ENCODE results near the gene THBS3. TPM values are rescaled to one million over a fixed set of nuclear protein-coding genes. Genes with fewer than 3 reads are reported as not detected.
"Not testable (repeated sequence)": the region's sequence is repeated elsewhere in the genome, so short reads cannot be mapped to it uniquely, and the experiment has no call there.

THBS3 gene
- total and polyA plus RNA-seq, 9 of the 15 experiments (the other 6 are each of a cell fraction or from before 2014, with no cell fraction given) = 0.59 to 8.3 (median 3.2) TPM

GRCh38 chr1:155218854-155219591 is 11.3 kb upstream of the THBS3 start (continued):
- TF ChIP-seq, protein P1, sequence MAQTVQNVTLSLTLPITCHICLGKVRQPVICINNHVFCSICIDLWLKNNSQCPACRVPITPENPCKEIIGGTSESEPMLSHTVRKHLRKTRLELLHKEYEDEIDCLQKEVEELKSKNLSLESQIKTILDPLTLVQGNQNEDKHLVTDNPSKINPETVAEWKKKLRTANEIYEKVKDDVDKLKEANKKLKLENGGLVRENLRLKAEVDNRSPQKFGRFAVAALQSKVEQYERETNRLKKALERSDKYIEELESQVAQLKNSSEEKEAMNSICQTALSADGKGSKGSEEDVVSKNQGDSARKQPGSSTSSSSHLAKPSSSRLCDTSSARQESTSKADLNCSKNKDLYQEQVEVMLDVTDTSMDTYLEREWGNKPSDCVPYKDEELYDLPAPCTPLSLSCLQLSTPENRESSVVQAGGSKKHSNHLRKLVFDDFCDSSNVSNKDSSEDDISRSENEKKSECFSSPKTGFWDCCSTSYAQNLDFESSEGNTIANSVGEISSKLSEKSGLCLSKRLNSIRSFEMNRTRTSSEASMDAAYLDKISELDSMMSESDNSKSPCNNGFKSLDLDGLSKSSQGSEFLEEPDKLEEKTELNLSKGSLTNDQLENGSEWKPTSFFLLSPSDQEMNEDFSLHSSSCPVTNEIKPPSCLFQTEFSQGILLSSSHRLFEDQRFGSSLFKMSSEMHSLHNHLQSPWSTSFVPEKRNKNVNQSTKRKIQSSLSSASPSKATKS (CRISPR knock-in tag; IDR thresholded peaks at IDR 0.05) = no peak
- TF ChIP-seq ZNF3 (CRISPR knock-in tag; IDR thresholded peaks at IDR 0.05) (no peak), ZNF507 (tag; conservative IDR thresholded peaks at IDR 0.05) (no peak), ARID2 (IDR thresholded peaks at IDR 0.05) (no peak), ZNF134 (CRISPR knock-in tag; conservative IDR thresholded peaks at IDR 0.05) (no peak), ZNF184 (CRISPR knock-in tag; IDR thresholded peaks at IDR 0.05) (no peak), FIP1L1 (IDR thresholded peaks at IDR 0.05; ENCODE audit: low read depth, low read length, poor library complexity, severe bottlenecking) (no peak), CTCF (IDR thresholded peaks at IDR 0.05 in 2 of 3, conservative IDR thresholded peaks at IDR 0.05 in 1 of 3; ENCODE audit: insufficient read depth in 2 of 3, low read depth in 1 of 3, low read length in 3 of 3) (no peak), DMBX1 (CRISPR knock-in tag; IDR thresholded peaks at IDR 0.05; ENCODE audit: borderline replicate concordance) (no peak), EZH2 (IDR thresholded peaks at IDR 0.05; ENCODE audit: borderline replicate concordance, low read depth, low read length) (no peak), ARHGAP35 (IDR thresholded peaks at IDR 0.05; ENCODE audit: partially characterized antibody) (no peak)
- TF ChIP-seq, protein P2, sequence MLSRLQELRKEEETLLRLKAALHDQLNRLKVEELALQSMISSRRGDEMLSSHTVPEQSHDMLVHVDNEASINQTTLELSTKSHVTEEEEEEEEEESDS (CRISPR knock-in tag; IDR thresholded peaks at IDR 0.05) = no peak

GRCh38 chr1:155214702-155215101 is 7.0 kb upstream of the THBS3 start:
- Histone ChIP-seq H3K36me3 (ENCODE audit: control insufficient read depth, insufficient read depth, low read length) (peaks cover 19% of the 10 kb centered on the region; the same call in 2 of the 3 replicates), H3K4me1 (replicated peaks in 1 of 2; ENCODE audit: control insufficient read depth in 2 of 2, insufficient read depth in 2 of 2, low read length in 2 of 2) (peaks cover 3 to 10% of the 10 kb centered on the region in 2 experiments; a peak in 3 of 5 replicates)
- H3K9me1 ChIP-seq (ENCODE audit: control insufficient read depth, insufficient read depth, low read length); ATAC-seq; H2AFZ ChIP-seq (ENCODE audit: low read depth, low read length); FAIRE-seq; POLR2A ChIA-PET; H3K79me2 ChIP-seq (ENCODE audit: control insufficient read depth, insufficient read depth, low read length); intact Hi-C loops (cut with micrococcal nuclease); H3K9me3 ChIP-seq (replicated peaks; ENCODE audit: control insufficient read depth, insufficient read depth, low read depth, low read length); H3K27ac ChIP-seq (ENCODE audit: extremely low read depth, low read depth, low read length); H4K20me1 ChIP-seq (replicated peaks; ENCODE audit: control insufficient read depth, insufficient read depth, low read length); H3K4me3 ChIP-seq; BruUV-seq (replicated peaks); H3K4me2 ChIP-seq (ENCODE audit: insufficient read depth, low read length); H3K27me3 ChIP-seq (ENCODE audit: control insufficient read depth in 2 of 2, insufficient read depth in 2 of 2, low read length in 2 of 2); DNase-seq (ENCODE audit: extremely low read depth in 1 of 4, low spot score in 3 of 4); in situ Hi-C loops (cut with MboI); H3K9ac ChIP-seq (ENCODE audit: insufficient read depth in 1 of 2, low read depth in 2 of 2, low read length in 2 of 2); CTCF ChIA-PET (ENCODE audit: low intra/inter-chr PET ratio): not testable (repeated sequence)
- whole genome bisulfite sequencing (ENCODE audit: insufficient coverage, low coverage, missing lambda C conversion rate) = 68% methylated on average over 6 of the region's 10 CpGs
